A549 (cell line): ENCODE results near the gene NLN. TPM values are rescaled to one million over a fixed set of nuclear protein-coding genes. Genes with fewer than 3 reads are reported as not detected.
"Not testable (repeated sequence)": the region's sequence is repeated elsewhere in the genome, so short reads cannot be mapped to it uniquely, and the experiment has no call there.

Experiments
- ATAC-seq, 2 experiments: fragments of 200-7000 bp in 1 of 2; fragments of >200 bp in 1 of 2; cut with Nextera tagmentation in 1 of 2; cut with Tn5 transposase in 1 of 2; 3 replicates each; pipeline versions ENCODE4 v1.8.0 to v1.9.1; 2018 to 2020; ENCODE audit warnings: mild to moderate bottlenecking in 1 of 2, moderate library complexity in 1 of 2
- CTCF ChIA-PET: fragments of 300-600 bp; sonication (Branson Sonifier 250); formaldehyde crosslinking; extraction: SDS; loops from one replicate; lab custom pipeline; 2021; ENCODE audit warnings: antibody characterized with exemption, inconsistent platforms; lab: Yijun Ruan, JAX
- POLR2A ChIA-PET: fragments of 350-600 bp; formaldehyde crosslinking; extraction: SDS; loops from one replicate; lab custom pipeline; 2021; ENCODE audit warnings: antibody characterized with exemption, inconsistent platforms; lab: Yijun Ruan, JAX
- DNase-seq, 2 experiments: peaks; one replicate each; pipeline versions ENCODE4 v3.0.0 to v3.0.0-alpha.2; 2011 to 2016; ENCODE audit warnings: low read depth in 1 of 2, low spot score in 1 of 2
- FAIRE-seq: peaks from 2 replicates; lab custom pipeline; 2011; peaks lifted over from hg19 to GRCh38; lab: Jason Lieb, UNC
- H3K27ac ChIP-seq, 2 experiments: fragments of >200 bp; sonication (Bioruptor Twin); formaldehyde crosslinking; 3 replicates each; pipeline ENCODE4 v1.5.1; 2016 to 2017
- H3K4me1 ChIP-seq: fragments of >200 bp; sonication (Bioruptor Twin); formaldehyde crosslinking; 3 replicates; pipeline ENCODE4 v1.6.1; 2016
- H3K4me2 ChIP-seq: fragments of >200 bp; sonication (Bioruptor Twin); formaldehyde crosslinking; 3 replicates; pipeline ENCODE4 v1.6.1; 2016
- H3K4me3 ChIP-seq: fragments of >200 bp; sonication (Bioruptor Twin); formaldehyde crosslinking; 3 replicates; pipeline ENCODE4 v1.5.1; 2016
- H3K9me3 ChIP-seq: fragments of >200 bp; sonication (Bioruptor Twin); formaldehyde crosslinking; 3 replicates; pipeline ENCODE4 v1.6.1; 2016
- BHLHE40 ChIP-seq: IDR thresholded peaks from 2 replicates; pipeline ENCODE4 v1.6.1; 2012; ENCODE audit warnings: low read depth, low read length, inconsistent platforms
- CBX2 ChIP-seq: fragments of 200-600 bp; sonication (generic); IDR thresholded peaks from 2 replicates; pipeline ENCODE4 v1.6.1; 2016; ENCODE audit warnings: low read depth, mild to moderate bottlenecking, borderline replicate concordance
- CEBPB ChIP-seq, 2 experiments: fragments of >200 bp in 1 of 2; sonication (Bioruptor Twin) in 1 of 2; formaldehyde crosslinking in 1 of 2; IDR thresholded peaks; 2 replicates each; pipeline ENCODE4 v1.6.1; 2012 to 2016
- EHMT2 ChIP-seq: fragments of 200-600 bp; sonication (generic); IDR thresholded peaks from 2 replicates; pipeline ENCODE4 v1.6.1; 2016; ENCODE audit warnings: antibody characterized with exemption, low read depth, mild to moderate bottlenecking, moderate library complexity
- FOSL2 ChIP-seq, 2 experiments: fragments of 450-650 bp in 1 of 2; fragments of >200 bp in 1 of 2; sonication (Bioruptor Twin) in 1 of 2; formaldehyde crosslinking; IDR thresholded peaks; 2 replicates each; pipeline versions ENCODE4 v1.5.0 to v1.6.1; 2016 to 2020; ENCODE audit warnings: mild to moderate bottlenecking in 1 of 2, moderate library complexity in 1 of 2
- FOXS1 ChIP-seq: fragments of 250-450 bp; sonication (Bioruptor Pico); IDR thresholded peaks from 2 replicates; pipeline ENCODE4 v1.5.0; 2020; ENCODE audit warnings: mild to moderate bottlenecking, moderate library complexity
- GATA3 ChIP-seq: IDR thresholded peaks from 2 replicates; pipeline ENCODE4 v1.6.1; 2012; ENCODE audit warnings: borderline replicate concordance
- HOXB13 ChIP-seq: fragments of 250-450 bp; sonication (Bioruptor Pico); IDR thresholded peaks from 2 replicates; pipeline ENCODE4 v1.5.0; 2020; ENCODE audit warnings: low read depth, mild to moderate bottlenecking, moderate library complexity
- KDM5A ChIP-seq: fragments of 200-600 bp; sonication (generic); IDR thresholded peaks from 2 replicates; pipeline ENCODE4 v1.6.1; 2016; ENCODE audit warnings: antibody characterized with exemption, mild to moderate bottlenecking
- MAFK ChIP-seq: fragments of 450-650 bp; IDR thresholded peaks from 2 replicates; pipeline ENCODE4 v1.6.1; 2014; ENCODE audit not compliant: partially characterized antibody
- MAZ ChIP-seq: fragments of 150-350 bp; IDR thresholded peaks from 2 replicates; pipeline ENCODE4 v1.6.1; 2014; ENCODE audit warnings: antibody characterized with exemption, low read depth, low read length, borderline replicate concordance
- NPAS2 ChIP-seq: fragments of 250-450 bp; sonication (Bioruptor Pico); IDR thresholded peaks from 2 replicates; pipeline ENCODE4 v1.8.0; 2022; ENCODE audit warnings: mild to moderate bottlenecking, moderate library complexity, borderline replicate concordance
- NR3C1 ChIP-seq: fragments of >200 bp; sonication (Bioruptor Twin); formaldehyde crosslinking; IDR thresholded peaks from 3 replicates; pipeline ENCODE4 v1.6.1; 2017
- PHF8 ChIP-seq: fragments of 200-600 bp; sonication (generic); IDR thresholded peaks from 2 replicates; pipeline ENCODE4 v1.6.1; 2016; ENCODE audit warnings: low read depth, mild to moderate bottlenecking, antibody characterized with exemption, moderate library complexity, borderline replicate concordance
- POLR2AphosphoS2 ChIP-seq: conservative IDR thresholded peaks from 2 replicates; pipeline ENCODE4 v1.6.1; 2012; ENCODE audit warnings: low read length, improper control_type of control experiment, inconsistent platforms
- SMC3 ChIP-seq: fragments of >200 bp; sonication (Bioruptor Twin); formaldehyde crosslinking; IDR thresholded peaks from 3 replicates; pipeline ENCODE4 v1.6.1; 2018; ENCODE audit warnings: inconsistent platforms
- ZFP36 ChIP-seq: fragments of 450-650 bp; IDR thresholded peaks from 2 replicates; pipeline ENCODE4 v1.6.1; 2014; ENCODE audit warnings: borderline replicate concordance; ENCODE audit not compliant: partially characterized antibody
- WGBS: methylation state at CpG from one replicate; pipeline ENCODE4 v1.1.6; 2017; ENCODE audit errors: missing lambda C conversion rate; 5-methylcytosine and 5-hydroxymethylcytosine counted together
- polyA plus RNA-seq, 4 experiments: library from polyadenylated mRNA; depleted of rRNA in 3 of 4; stranded (reverse); fragments of >200 nt; fragmentation: RNase III in 1 of 4; extraction: RNeasy Plus Mini Kit Qiagen cat#74134 plus additional on column Dnase treatment in 1 of 4; gene quantifications; 2 replicates in 3 of 4; 3 replicates in 1 of 4; pipeline ENCODE4 v1.2.3, GENCODE V29; 2011 to 2017
- TF ChIP-seq, protein P1 (sequence below): IDR thresholded peaks from 2 replicates; pipeline ENCODE4 v1.6.1; 2012
- TF ChIP-seq, protein P2 (sequence below): fragments of >200 bp; sonication (Bioruptor Twin); formaldehyde crosslinking; IDR thresholded peaks from 3 replicates; pipeline ENCODE4 v1.6.1; 2016
- TF ChIP-seq, protein P3 (sequence below): fragments of 250-450 bp; sonication (Bioruptor Pico); IDR thresholded peaks from 2 replicates; pipeline ENCODE4 v1.5.0; 2020; ENCODE audit warnings: low read depth, mild to moderate bottlenecking, moderate library complexity
- TF ChIP-seq, protein P4 (sequence below): fragments of 250-450 bp; sonication (Bioruptor Pico); IDR thresholded peaks from 2 replicates; pipeline ENCODE4 v1.5.0; 2021; ENCODE audit warnings: mild to moderate bottlenecking, moderate library complexity, borderline replicate concordance

NLN gene
- polyA plus RNA-seq, 2 of the 4 experiments (the other 2 are of a cell fraction) = 69.3 to 88.9 TPM

DNA sequence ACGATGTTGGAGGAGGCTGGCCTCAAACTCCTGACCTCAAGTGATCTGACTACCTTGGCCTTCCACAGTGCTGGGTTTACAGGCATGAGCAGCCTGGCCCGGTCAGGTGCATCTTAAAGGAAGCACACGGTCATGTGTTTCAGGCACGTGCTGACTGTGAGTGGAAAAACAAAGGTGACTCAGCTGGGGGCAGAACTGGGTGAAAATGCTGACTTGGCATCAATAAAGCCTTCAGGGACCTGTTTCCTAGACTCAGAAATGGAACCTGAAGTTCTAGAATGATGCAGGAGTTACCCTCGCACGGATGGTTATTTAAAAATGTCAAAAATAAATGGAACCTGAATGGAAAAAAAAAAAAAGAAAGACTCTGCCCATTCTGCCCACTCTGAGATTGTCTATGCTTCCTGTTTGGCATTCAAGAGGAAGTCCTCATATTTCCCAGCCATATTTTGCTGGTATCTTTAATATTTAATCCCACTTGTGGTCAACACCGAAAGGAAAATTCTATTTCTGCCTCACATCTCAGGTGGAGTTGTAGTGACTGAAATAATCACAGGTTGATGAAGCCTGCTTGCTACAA lies 12.3 kb downstream of the NLN start:
- TF ChIP-seq MAFK = peak; percentile 95
- POLR2A ChIA-PET, DNase-seq, H3K27ac ChIP-seq, H3K4me3 ChIP-seq, ATAC-seq, H3K9me3 ChIP-seq, H3K4me2 ChIP-seq, FAIRE-seq: not testable (repeated sequence)
- WGBS = 86% methylated on average over 7 of the region's 7 CpGs
- peaks cover 23% of the 10 kb centered on the region for H3K4me1 ChIP-seq
- CTCF ChIA-PET = interaction anchor here (1.1 kb wide), 1 partner anchor 9 kb away, joined by 4 read pairs; no protein-coding TSS in a partner anchor

DNA sequence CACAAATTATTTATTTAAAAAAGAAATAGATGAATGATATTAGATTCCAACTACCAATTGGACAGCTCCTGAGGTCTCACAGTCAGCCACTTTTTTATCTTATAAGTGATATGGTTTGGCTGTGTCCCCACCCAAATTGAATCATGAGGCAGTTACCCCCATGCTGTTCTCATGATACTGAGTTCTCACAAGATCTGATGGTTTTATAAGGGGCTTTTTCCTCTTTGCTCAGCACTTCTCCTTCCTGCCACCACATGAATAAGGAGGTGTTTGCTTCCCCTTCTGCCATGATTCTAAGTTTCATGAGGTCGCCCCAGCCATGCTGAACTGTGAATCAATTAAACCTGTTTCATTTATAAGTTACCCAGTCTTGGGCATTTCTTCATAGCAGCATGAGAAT lies 12.9 kb downstream of the NLN start:
- Histone ChIP-seq H3K4me2 (no peak overlapping the region), H3K9me3 (no peaks in the 10 kb centered on the region)
- FAIRE-seq = no peak
- TF ChIP-seq MAZ = no peak
- TF ChIP-seq CBX2 = no peak
- no peak for TF ChIP-seq GATA3
- no peak for TF ChIP-seq FOXS1 (CRISPR knock-in tag)
- TF ChIP-seq SMC3 = no peak
- no peak for TF ChIP-seq HOXB13
- no peak for TF ChIP-seq KDM5A
- TF ChIP-seq, protein P1, sequence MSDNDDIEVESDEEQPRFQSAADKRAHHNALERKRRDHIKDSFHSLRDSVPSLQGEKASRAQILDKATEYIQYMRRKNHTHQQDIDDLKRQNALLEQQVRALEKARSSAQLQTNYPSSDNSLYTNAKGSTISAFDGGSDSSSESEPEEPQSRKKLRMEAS = no peak
- no peak for TF ChIP-seq FOSL2 (IDR thresholded peaks at IDR 0.05)
- TF ChIP-seq FOSL2 (CRISPR knock-in tag; IDR thresholded peaks at IDR 0.05) = no peak
- TF ChIP-seq, protein P2, sequence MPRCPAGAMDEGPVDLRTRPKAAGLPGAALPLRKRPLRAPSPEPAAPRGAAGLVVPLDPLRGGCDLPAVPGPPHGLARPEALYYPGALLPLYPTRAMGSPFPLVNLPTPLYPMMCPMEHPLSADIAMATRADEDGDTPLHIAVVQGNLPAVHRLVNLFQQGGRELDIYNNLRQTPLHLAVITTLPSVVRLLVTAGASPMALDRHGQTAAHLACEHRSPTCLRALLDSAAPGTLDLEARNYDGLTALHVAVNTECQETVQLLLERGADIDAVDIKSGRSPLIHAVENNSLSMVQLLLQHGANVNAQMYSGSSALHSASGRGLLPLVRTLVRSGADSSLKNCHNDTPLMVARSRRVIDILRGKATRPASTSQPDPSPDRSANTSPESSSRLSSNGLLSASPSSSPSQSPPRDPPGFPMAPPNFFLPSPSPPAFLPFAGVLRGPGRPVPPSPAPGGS = no peak
- no peak for TF ChIP-seq POLR2AphosphoS2
- TF ChIP-seq, protein P3, sequence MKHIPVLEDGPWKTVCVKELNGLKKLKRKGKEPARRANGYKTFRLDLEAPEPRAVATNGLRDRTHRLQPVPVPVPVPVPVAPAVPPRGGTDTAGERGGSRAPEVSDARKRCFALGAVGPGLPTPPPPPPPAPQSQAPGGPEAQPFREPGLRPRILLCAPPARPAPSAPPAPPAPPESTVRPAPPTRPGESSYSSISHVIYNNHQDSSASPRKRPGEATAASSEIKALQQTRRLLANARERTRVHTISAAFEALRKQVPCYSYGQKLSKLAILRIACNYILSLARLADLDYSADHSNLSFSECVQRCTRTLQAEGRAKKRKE (CRISPR knock-in tag) = no peak
- TF ChIP-seq BHLHE40 = no peak
- TF ChIP-seq, protein P4, sequence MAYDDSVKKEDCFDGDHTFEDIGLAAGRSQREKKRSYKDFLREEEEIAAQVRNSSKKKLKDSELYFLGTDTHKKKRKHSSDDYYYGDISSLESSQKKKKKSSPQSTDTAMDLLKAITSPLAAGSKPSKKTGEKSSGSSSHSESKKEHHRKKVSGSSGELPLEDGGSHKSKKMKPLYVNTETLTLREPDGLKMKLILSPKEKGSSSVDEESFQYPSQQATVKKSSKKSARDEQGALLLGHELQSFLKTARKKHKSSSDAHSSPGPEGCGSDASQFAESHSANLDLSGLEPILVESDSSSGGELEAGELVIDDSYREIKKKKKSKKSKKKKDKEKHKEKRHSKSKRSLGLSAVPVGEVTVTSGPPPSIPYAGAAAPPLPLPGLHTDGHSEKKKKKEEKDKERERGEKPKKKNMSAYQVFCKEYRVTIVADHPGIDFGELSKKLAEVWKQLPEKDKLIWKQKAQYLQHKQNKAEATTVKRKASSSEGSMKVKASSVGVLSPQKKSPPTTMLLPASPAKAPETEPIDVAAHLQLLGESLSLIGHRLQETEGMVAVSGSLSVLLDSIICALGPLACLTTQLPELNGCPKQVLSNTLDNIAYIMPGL (CRISPR knock-in tag) = no peak
- TF ChIP-seq NPAS2 (CRISPR knock-in tag) = no peak
- TF ChIP-seq CEBPB (IDR thresholded peaks at IDR 0.05) = no peak
- no peak for TF ChIP-seq ZFP36
- TF ChIP-seq NR3C1 = no peak
- TF ChIP-seq PHF8 = no peak
- no peak for TF ChIP-seq EHMT2
- TF ChIP-seq, all 56 proteins: peak for 0
- ChIA-PET POLR2A (no interaction called here), CTCF (interaction anchor here (1.1 kb wide), 1 partner anchor 10 kb away, joined by 4 read pairs; no protein-coding TSS in a partner anchor)
- H3K4me1 ChIP-seq = peaks cover 20% of the 10 kb centered on the region
- no peak overlapping the region for H3K27ac ChIP-seq
- no peak overlapping the region for H3K4me3 ChIP-seq
- DNase-seq (no peak), ATAC-seq (no peak)
- 91% methylated on average over 1 of the region's 1 CpG for WGBS
